HepG2 (cell line): ENCODE measurements around the gene CERS3. TPM values are rescaled to one million over a fixed set of nuclear protein-coding genes. Genes with fewer than 3 reads are reported as not detected.

Experiments used
- ATAC-seq: fragments of 200-7000 bp; cut with Tn5 transposase; 3 replicates; pipeline ENCODE4 v1.9.1; 2020; ENCODE audit warnings: mild to moderate bottlenecking, moderate library complexity
- BruUV-seq: library from RNA; stranded (reverse); fragments of 400-500 nt; replicated peaks from 2 replicates; lab custom pipeline; 2021; lab: Mats Ljungman, UMichigan
- CTCF ChIA-PET: fragments of 300-600 bp; formaldehyde crosslinking; extraction: SDS; loops from one replicate; lab custom pipeline; 2021; ENCODE audit warnings: low total read pairs, inconsistent platforms, low intra/inter-chr PET ratio; lab: Yijun Ruan, JAX
- POLR2A ChIA-PET: fragments of 350-600 bp; sonication (Branson Sonifier 250); formaldehyde crosslinking; loops from one replicate; lab custom pipeline; 2020; ENCODE audit warnings: antibody characterized with exemption, inconsistent platforms; lab: Yijun Ruan, JAX
- DNase-seq: peaks from one replicate; pipeline ENCODE4 v3.0.0-alpha.2; 2015; ENCODE audit warnings: low spot score
- FAIRE-seq: peaks from 3 replicates; lab custom pipeline; 2011; peaks lifted over from hg19 to GRCh38; lab: Jason Lieb, UNC
- H2AFZ ChIP-seq: one replicate; pipeline ENCODE4 v1.6.1; 2011; ENCODE audit warnings: low read length, inconsistent platforms
- H3K27ac ChIP-seq: fragments of 300-600 bp; 3 replicates; pipeline ENCODE4 v1.8.0; 2011; ENCODE audit warnings: mixed run types, mild to moderate bottlenecking, mixed read lengths, low read length, inconsistent platforms; ENCODE audit not compliant: insufficient read depth; ENCODE audit errors: extremely low read length
- H3K27me3 ChIP-seq, 2 experiments: fragments of 200-600 bp in 1 of 2; 2 replicates in 1 of 2; 3 replicates in 1 of 2; pipeline versions ENCODE4 v1.6.0 to v1.8.0; 2011; ENCODE audit warnings: low read length in 2 of 2, mild to moderate bottlenecking in 2 of 2, moderate library complexity in 2 of 2, inconsistent platforms in 1 of 2; ENCODE audit not compliant: insufficient read depth in 2 of 2, control insufficient read depth in 1 of 2
- H3K36me3 ChIP-seq, 2 experiments: fragments of 200-600 bp in 1 of 2; replicated peaks in 1 of 2; 2 replicates in 1 of 2; 3 replicates in 1 of 2; pipeline versions ENCODE4 v1.5.1 to v1.8.0; 2011; ENCODE audit warnings: low read length in 2 of 2, inconsistent platforms in 1 of 2; ENCODE audit not compliant: insufficient read depth in 2 of 2, control insufficient read depth in 1 of 2
- H3K4me1 ChIP-seq: 2 replicates; pipeline ENCODE4 v1.5.1; 2012; ENCODE audit warnings: low read length, inconsistent platforms; ENCODE audit not compliant: insufficient read depth
- H3K4me2 ChIP-seq: 2 replicates; pipeline ENCODE4 v1.6.0; 2011; ENCODE audit warnings: low read depth, low read length, inconsistent platforms
- H3K4me3 ChIP-seq, 3 experiments: fragments of 200-600 bp in 1 of 3; sonication (generic), shearing (Covaris generic) in 1 of 3; replicated peaks in 1 of 3; 2 replicates each; pipeline ENCODE4 v1.5.1; 2011 to 2016; ENCODE audit warnings: low read length in 3 of 3, inconsistent platforms in 2 of 3, low read depth in 2 of 3, mild to moderate bottlenecking in 2 of 3, control low read depth in 1 of 3, mixed read lengths in 1 of 3; ENCODE audit not compliant: insufficient read depth in 1 of 3
- H3K79me2 ChIP-seq: one replicate; pipeline ENCODE4 v1.6.1; 2011; ENCODE audit warnings: low read length, inconsistent platforms; ENCODE audit not compliant: insufficient read depth
- H3K9ac ChIP-seq: 2 replicates; pipeline ENCODE4 v1.6.0; 2011; ENCODE audit warnings: mild to moderate bottlenecking, low read depth, low read length, inconsistent platforms; ENCODE audit not compliant: insufficient read depth
- H3K9me3 ChIP-seq: 2 replicates; pipeline ENCODE4 v1.5.1; 2012; ENCODE audit warnings: mild to moderate bottlenecking, low read length
- H4K20me1 ChIP-seq: 2 replicates; pipeline ENCODE4 v1.6.0; 2011; ENCODE audit warnings: inconsistent platforms, mild to moderate bottlenecking, low read length, moderate library complexity; ENCODE audit not compliant: insufficient read depth
- CSRNP1 ChIP-seq: sonication (generic); formaldehyde crosslinking; IDR thresholded peaks from 2 replicates; pipeline ENCODE4 v1.8.1; 2023; ENCODE audit warnings: mild to moderate bottlenecking, missing genetic modification reagents
- HOXA9 ChIP-seq: sonication (generic); formaldehyde crosslinking; IDR thresholded peaks from 2 replicates; pipeline ENCODE4 v1.8.1; 2022; ENCODE audit warnings: missing genetic modification reagents, mild to moderate bottlenecking, moderate library complexity, borderline replicate concordance
- TP53 ChIP-seq: sonication (generic); formaldehyde crosslinking; conservative IDR thresholded peaks from 2 replicates; pipeline ENCODE4 v1.4.0; 2020; ENCODE audit warnings: missing genetic modification reagents
- ZBTB42 ChIP-seq: sonication (generic); formaldehyde crosslinking; IDR thresholded peaks from 2 replicates; pipeline ENCODE4 v1.5.0; 2020; ENCODE audit warnings: mild to moderate bottlenecking, missing genetic modification reagents
- ZNF430 ChIP-seq: sonication (generic); formaldehyde crosslinking; IDR thresholded peaks from 2 replicates; pipeline ENCODE4 v1.9.0; 2021; ENCODE audit warnings: mild to moderate bottlenecking, missing genetic modification reagents
- ZNF878 ChIP-seq: sonication (generic); formaldehyde crosslinking; IDR thresholded peaks from 2 replicates; pipeline ENCODE4 v1.8.1; 2023; ENCODE audit warnings: mild to moderate bottlenecking, missing genetic modification reagents, moderate library complexity
- WGBS: methylation state at CpG from one replicate; pipeline ENCODE4 v1.1.6; 2017; ENCODE audit warnings: low lambda C conversion rate; 5-methylcytosine and 5-hydroxymethylcytosine counted together
- in situ Hi-C: cut with HindIII; loops from 2 replicates; pipeline ENCODE4 v1.10.0; 2017; ENCODE audit warnings: low pct_unique_long_range_greater_than_20kb; ENCODE audit not compliant: extremely low pct_ligation_motif_present
- intact Hi-C: fragments of 100-400 bp; cut with micrococcal nuclease; formaldehyde crosslinking; loops from one replicate; pipeline ENCODE4 v1.10.0; 2022; ENCODE audit not compliant: unreplicated experiment
- polyA plus RNA-seq, 8 experiments: library from polyadenylated mRNA; depleted of rRNA in 3 of 8; stranded (reverse) in 7 of 8; unstranded in 1 of 8; fragments of >200 nt; fragmentation: Illumina TruSeq in 4 of 8; extraction: Trizol in 4 of 8; gene quantifications; 2 replicates each; pipeline versions ENCODE4 v1.2.1 to v1.2.3, GENCODE V29; 2011 to 2016; ENCODE audit warnings: low read depth in 4 of 8, missing spikeins in 1 of 8, mixed read lengths in 1 of 8; ENCODE audit not compliant: insufficient read depth in 1 of 8
- total RNA-seq, 5 experiments: library from RNA; depleted of rRNA; stranded (reverse); fragments of >200 nt; fragmentation: Illumina TruSeq; extraction: Trizol; gene quantifications; 2 replicates each; pipeline ENCODE4 v1.2.3, GENCODE V29; 2016; ENCODE audit warnings: low read depth in 1 of 5
- TF ChIP-seq, protein P1 (sequence below): sonication (generic); formaldehyde crosslinking; conservative IDR thresholded peaks from 2 replicates; pipeline ENCODE4 v1.5.0; 2020; ENCODE audit warnings: missing genetic modification reagents
- TF ChIP-seq, protein P2 (sequence below): sonication (generic); formaldehyde crosslinking; IDR thresholded peaks from 2 replicates; pipeline ENCODE4 v1.5.0; 2020; ENCODE audit warnings: mild to moderate bottlenecking, missing genetic modification reagents, borderline replicate concordance

Gene CERS3
- total and polyA plus RNA-seq, 2 of the 13 experiments (the other 11 are each of a cell fraction or from before 2014, with no cell fraction given) = not detected

GRCh38 chr15:100463515-100463914 is 65.2 kb downstream of the CERS3 start:
- no peak for TF ChIP-seq ZNF878
- TF ChIP-seq, protein P1, sequence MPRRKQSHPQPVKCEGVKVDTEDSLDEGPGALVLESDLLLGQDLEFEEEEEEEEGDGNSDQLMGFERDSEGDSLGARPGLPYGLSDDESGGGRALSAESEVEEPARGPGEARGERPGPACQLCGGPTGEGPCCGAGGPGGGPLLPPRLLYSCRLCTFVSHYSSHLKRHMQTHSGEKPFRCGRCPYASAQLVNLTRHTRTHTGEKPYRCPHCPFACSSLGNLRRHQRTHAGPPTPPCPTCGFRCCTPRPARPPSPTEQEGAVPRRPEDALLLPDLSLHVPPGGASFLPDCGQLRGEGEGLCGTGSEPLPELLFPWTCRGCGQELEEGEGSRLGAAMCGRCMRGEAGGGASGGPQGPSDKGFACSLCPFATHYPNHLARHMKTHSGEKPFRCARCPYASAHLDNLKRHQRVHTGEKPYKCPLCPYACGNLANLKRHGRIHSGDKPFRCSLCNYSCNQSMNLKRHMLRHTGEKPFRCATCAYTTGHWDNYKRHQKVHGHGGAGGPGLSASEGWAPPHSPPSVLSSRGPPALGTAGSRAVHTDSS (CRISPR knock-in tag) = no peak
- TF ChIP-seq HOXA9 = no peak
- no peak for TF ChIP-seq TP53 (CRISPR knock-in tag)
- no peak overlapping the region for H2AFZ ChIP-seq
- no peaks in the 10 kb centered on the region for H3K79me2 ChIP-seq
- H3K4me3 ChIP-seq = no peak overlapping the region
- no peaks in the 10 kb centered on the region for H3K36me3 ChIP-seq
- no peaks in the 10 kb centered on the region for H3K27me3 ChIP-seq
- no peak overlapping the region for H3K27ac ChIP-seq
- FAIRE-seq (no peak), ATAC-seq (no peak), DNase-seq (no peak)
- no peaks in the 10 kb centered on the region for H3K9me3 ChIP-seq
- no peak overlapping the region for H3K4me2 ChIP-seq
- in situ Hi-C loops (no loop called here), intact Hi-C loops (no loop called here)
- BruUV-seq = no TSS peak
- POLR2A ChIA-PET = no interaction called here
- H4K20me1 ChIP-seq = no peaks in the 10 kb centered on the region
- 18% methylated on average over 4 of the region's 4 CpGs for WGBS
- H3K4me1 ChIP-seq = no peaks in the 10 kb centered on the region
- no peak overlapping the region for H3K9ac ChIP-seq
- CTCF ChIA-PET = no interaction called here

DNA sequence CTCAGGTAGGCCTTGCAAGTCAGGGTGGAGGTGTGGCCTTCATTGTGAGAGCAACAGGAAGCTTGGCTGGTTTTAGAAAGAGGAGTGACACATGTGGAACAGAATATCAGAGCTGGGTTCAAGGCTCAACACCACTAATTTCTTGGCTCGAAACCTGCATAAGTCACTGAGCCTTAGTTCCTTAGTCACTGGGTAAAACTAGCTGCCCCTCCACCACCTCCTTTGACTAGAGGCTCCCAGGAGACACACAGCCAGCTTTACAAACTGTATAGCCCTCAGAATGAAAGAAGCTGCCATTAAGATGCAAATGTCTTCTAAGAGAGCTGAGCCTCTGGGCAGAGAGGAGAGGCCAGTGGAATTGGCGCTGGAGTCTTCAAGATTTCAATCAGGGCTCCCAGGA is 67.7 kb downstream of the CERS3 start:
- FAIRE-seq (no peak), ATAC-seq (no peak), DNase-seq (no peak)
- ChIA-PET POLR2A (no interaction called here), CTCF (no interaction called here)
- intact Hi-C loops (no loop called here), in situ Hi-C loops (no loop called here)
- no peak overlapping the region for H3K4me2 ChIP-seq
- no peaks in the 10 kb centered on the region for H3K36me3 ChIP-seq
- no peak overlapping the region for H3K27ac ChIP-seq
- H3K4me3 ChIP-seq = no peak overlapping the region
- no TSS peak for BruUV-seq
- no peaks in the 10 kb centered on the region for H3K27me3 ChIP-seq
- H3K9ac ChIP-seq = no peak overlapping the region
- WGBS = 0% methylated on average over 1 of the region's 2 CpGs
- H3K79me2 ChIP-seq = no peaks in the 10 kb centered on the region
- TF ChIP-seq ZNF430 (no peak), ZBTB42 (CRISPR knock-in tag) (no peak), CSRNP1 (CRISPR knock-in tag) (no peak)
- TF ChIP-seq, protein P2, sequence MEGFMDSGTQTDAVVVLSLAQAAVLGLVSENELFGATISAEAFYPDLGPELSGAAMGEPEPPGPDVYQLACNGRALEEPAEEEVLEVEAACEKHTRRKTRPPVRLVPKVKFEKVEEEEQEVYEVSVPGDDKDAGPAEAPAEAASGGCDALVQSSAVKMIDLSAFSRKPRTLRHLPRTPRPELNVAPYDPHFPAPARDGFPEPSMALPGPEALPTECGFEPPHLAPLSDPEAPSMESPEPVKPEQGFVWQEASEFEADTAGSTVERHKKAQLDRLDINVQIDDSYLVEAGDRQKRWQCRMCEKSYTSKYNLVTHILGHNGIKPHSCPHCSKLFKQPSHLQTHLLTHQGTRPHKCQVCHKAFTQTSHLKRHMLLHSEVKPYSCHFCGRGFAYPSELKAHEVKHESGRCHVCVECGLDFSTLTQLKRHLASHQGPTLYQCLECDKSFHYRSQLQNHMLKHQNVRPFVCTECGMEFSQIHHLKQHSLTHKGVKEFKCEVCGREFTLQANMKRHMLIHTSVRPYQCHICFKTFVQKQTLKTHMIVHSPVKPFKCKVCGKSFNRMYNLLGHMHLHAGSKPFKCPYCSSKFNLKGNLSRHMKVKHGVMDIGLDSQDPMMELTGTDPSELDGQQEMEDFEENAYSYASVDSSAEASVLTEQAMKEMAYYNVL = no peak
- TF ChIP-seq, all 625 proteins: peak for 0
- Histone ChIP-seq H4K20me1 (no peaks in the 10 kb centered on the region), H3K4me1 (no peaks in the 10 kb centered on the region), H2AFZ (no peak overlapping the region), H3K9me3 (no peaks in the 10 kb centered on the region)
